HTERT RPE-1 (cell line): Measurements from ENCODE around the gene PCDHA8.
"Not testable (repeated sequence)": the region's sequence is repeated elsewhere in the genome, so short reads cannot be mapped to it uniquely, and the experiment has no call there.

Source experiments
- in situ Hi-C: fragments of 300-500 bp; cut with MboI; formaldehyde crosslinking; loops from 4 replicates; pipeline ENCODE4 v1.14.3; 2020; ENCODE audit warnings: low sequenced_read_pairs

Gene PCDHA8

DNA sequence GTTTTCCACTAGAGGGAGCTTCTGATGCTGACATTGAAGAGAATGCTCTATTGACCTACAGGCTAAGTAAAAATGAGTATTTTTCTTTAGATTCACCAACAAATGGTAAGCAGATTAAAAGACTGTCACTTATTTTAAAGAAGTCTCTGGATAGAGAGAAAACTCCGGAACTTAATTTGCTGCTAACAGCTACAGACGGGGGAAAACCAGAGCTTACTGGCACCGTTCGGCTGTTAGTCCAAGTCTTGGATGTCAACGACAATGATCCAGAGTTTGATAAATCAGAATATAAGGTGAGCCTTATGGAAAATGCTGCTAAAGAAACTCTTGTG, 28.5 kb downstream of the PCDHA8 start:
- in situ Hi-C loops = no loop called here

DNA sequence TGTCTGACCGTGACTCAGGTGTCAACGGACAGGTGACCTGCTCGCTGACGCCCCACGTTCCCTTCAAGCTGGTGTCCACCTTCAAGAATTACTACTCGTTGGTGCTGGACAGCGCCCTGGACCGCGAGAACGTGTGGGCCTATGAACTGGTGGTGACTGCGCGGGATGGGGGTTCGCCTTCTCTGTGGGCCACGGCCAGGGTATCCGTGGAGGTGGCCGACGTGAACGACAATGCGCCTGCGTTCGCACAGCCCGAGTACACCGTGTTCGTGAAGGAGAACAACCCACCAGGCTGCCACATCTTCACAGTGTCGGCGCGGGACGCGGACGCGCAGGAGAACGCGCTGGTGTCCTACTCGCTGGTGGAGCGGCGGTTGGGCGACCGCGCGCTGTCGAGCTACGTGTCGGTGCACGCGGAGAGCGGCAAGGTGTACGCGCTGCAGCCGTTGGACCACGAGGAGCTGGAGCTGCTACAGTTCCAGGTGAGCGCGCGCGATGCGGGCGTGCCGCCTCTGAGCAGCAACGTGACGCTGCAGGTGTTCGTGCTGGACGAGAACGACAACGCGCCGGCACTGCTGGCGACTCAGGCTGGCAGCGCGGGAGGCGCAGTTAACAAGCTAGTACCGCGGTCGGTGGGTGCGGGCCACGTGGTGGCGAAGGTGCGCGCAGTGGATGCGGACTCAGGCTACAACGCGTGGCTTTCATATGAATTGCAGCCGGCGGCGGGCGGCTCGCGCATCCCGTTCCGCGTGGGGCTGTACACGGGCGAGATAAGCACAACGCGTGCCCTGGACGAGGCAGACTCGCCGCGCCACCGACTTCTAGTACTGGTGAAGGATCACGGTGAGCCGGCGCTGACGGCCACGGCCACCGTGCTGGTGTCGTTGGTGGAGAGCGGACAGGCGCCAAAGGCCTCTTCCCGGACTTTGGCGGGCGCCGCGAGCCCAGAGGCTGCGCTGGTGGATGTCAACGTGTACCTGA, 29.5 kb downstream of the PCDHA8 start:
- in situ Hi-C loops = no loop called here

DNA sequence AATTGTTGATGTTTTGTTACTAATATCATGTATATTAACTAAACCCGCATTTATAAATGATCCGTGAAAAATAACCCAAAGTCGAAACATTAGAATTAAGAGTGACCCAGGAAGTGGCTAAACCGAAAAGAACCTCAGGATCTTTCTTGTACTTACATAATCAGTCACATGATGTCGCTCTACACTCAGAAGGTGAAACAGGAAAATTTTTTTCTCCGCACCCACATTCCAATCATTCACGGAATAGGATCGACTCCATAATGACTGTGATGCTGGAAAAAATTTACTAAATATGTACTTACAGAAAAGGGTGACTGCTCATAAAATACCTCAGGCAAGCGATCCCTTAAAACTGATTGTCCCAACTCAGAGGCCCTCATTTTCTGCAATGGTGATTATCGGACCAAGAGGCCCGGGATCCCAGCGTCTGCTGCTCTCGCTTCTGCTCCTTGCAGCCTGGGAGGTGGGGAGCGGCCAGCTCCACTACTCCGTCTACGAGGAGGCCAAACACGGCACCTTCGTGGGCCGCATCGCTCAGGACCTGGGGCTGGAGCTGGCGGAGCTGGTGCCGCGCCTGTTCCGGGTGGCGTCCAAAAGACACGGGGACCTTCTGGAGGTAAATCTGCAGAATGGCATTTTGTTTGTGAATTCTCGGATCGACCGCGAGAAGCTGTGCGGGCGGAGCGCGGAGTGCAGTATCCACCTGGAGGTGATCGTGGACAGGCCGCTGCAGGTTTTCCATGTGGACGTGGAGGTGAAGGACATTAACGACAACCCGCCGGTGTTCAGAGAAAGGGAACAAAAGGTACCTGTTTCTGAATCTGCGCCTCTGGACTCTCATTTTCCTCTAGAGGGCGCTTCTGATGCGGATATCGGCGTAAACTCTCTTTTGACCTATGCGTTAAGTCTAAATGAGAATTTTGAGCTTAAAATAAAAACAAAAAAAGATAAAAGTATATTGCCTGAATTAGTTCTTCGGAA, 34.4 kb downstream of the PCDHA8 start, which contains the start of gene PCDHA12:
Gene PCDHA12, plus strand, starts transcription at position 224 of the 981 bp plus-strand sequence. Its CDS starts 165 bp downstream, at position 389.
- in situ Hi-C loops = no loop called here

DNA sequence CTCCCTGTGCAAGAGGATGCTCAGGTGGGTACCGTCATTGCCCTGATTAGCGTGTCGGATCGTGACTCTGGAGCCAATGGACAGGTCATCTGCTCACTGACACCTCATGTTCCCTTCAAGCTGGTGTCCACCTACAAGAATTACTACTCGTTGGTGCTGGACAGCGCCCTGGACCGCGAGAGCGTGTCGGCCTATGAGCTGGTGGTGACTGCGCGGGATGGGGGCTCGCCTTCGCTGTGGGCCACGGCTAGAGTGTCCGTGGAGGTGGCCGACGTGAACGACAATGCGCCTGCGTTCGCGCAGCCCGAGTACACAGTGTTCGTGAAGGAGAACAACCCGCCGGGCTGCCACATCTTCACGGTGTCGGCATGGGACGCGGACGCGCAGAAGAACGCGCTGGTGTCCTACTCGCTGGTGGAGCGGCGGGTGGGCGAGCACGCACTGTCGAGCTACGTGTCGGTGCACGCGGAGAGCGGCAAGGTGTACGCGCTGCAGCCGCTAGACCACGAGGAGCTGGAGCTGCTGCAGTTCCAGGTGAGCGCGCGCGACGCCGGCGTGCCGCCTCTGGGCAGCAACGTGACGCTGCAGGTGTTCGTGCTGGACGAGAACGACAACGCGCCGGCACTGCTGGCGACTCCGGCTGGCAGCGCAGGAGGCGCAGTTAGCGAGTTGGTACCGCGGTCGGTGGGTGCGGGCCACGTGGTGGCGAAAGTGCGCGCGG, 35.7 kb downstream of the PCDHA8 start:
- in situ Hi-C loops = not testable (repeated sequence)

DNA sequence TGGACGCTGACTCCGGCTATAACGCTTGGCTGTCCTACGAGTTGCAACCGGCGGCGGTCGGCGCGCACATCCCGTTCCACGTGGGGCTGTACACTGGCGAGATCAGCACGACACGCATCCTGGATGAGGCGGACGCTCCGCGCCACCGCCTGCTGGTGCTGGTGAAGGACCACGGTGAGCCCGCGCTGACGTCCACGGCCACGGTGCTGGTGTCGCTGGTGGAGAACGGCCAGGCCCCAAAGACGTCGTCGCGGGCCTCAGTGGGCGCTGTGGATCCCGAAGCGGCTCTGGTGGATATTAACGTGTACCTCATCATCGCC, 36.2 kb downstream of the PCDHA8 start:
- in situ Hi-C loops = no loop called here

DNA sequence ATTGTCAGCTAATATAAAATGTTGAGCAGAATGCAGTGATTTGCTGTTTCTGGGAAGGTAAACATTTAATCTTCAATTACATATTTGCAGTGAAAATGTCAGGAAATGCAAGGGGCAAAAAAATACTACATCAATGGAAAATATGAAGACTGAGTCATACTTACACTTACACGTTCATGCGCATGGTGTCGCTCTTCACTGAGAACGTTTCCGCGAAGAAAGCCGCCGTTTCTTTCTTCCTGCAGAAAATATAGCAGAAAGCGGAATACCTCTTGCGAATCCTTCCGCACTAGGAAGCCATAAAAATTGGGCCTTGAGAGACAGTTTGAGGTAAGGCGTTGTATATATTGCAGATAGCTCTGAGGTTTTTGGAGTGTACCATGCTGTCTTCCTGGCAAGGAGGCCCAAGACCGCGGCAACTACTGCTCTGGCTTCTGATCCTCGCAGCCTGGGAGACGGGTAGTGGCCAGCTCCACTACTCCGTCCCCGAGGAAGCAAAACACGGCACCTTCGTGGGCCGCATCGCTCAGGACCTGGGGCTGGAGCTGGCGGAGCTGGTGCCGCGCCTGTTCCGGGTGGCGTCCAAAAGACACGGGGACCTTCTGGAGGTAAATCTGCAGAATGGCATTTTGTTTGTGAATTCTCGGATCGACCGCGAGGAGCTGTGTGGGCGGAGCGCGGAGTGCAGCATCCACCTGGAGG, 41.1 kb downstream of the PCDHA8 start, which contains the start of gene PCDHA13:
Gene PCDHA13, plus strand, starts transcription at position 236 of the 702 bp plus-strand sequence. Its CDS starts 145 bp downstream, at position 381.
- in situ Hi-C loops = no loop called here

DNA sequence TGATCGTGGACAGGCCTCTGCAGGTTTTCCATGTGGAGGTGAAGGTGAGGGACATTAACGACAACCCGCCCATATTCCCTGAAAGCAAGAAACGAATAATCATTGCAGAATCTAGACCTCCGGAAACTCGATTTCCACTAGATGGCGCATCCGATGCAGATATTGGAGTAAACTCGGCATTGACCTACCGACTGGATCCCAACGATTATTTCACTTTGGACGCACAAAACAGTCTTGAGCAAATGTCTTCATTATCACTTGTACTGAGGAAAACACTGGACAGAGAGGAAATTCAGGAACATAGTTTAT, 41.6 kb downstream of the PCDHA8 start:
- in situ Hi-C loops = no loop called here

DNA sequence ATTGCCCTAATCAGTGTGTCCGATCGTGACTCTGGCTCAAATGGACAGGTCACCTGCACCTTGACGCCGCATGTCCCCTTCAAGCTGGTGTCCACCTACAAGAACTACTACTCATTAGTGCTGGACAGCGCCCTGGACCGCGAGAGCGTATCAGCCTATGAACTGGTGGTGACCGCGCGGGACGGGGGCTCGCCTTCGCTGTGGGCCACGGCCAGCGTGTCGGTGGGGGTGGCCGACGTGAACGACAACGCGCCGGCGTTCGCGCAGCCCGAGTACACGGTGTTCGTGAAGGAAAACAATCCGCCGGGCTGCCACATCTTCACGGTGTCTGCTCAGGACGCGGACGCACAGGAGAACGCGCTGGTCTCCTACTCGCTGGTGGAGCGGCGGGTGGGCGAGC, 42.4 kb downstream of the PCDHA8 start:
- in situ Hi-C loops = no loop called here

DNA sequence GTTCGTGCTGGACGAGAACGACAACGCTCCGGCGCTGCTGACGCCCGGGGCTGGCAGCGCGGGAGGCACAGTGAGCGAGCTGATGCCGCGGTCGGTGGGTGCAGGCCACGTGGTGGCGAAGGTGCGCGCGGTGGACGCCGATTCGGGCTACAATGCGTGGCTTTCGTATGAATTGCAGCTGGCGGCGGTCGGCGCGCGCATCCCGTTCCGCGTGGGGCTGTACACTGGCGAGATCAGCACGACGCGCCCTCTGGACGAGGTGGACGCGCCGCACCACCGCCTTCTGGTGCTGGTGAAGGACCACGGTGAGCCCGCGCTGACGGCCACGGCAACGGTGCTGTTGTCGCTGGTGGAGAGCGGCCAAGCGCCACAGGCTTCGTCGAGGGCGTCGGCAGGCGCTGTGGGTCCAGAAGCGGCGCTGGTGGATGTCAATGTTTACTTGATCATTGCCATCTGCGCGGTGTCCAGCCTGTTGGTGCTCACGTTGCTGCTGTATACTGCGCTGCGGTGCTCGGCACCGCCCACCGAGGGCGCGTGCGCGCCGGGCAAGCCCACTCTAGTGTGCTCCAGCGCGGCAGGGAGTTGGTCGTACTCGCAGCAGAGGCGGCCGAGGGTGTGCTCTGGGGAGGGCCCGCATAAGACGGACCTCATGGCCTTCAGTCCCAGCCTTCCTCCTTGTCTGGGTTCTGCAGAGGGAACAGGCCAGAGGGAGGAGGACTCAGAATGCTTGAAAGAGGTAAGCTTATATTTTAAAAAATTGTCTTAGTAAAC, 43.1 kb downstream of the PCDHA8 start:
- in situ Hi-C loops = no loop called here
